ENCODE results near the gene RGS7.
"Not testable (repeated sequence)": the region's sequence is repeated elsewhere in the genome, so short reads cannot be mapped to it uniquely, and the experiment has no call there.

Gene RGS7

DNA sequence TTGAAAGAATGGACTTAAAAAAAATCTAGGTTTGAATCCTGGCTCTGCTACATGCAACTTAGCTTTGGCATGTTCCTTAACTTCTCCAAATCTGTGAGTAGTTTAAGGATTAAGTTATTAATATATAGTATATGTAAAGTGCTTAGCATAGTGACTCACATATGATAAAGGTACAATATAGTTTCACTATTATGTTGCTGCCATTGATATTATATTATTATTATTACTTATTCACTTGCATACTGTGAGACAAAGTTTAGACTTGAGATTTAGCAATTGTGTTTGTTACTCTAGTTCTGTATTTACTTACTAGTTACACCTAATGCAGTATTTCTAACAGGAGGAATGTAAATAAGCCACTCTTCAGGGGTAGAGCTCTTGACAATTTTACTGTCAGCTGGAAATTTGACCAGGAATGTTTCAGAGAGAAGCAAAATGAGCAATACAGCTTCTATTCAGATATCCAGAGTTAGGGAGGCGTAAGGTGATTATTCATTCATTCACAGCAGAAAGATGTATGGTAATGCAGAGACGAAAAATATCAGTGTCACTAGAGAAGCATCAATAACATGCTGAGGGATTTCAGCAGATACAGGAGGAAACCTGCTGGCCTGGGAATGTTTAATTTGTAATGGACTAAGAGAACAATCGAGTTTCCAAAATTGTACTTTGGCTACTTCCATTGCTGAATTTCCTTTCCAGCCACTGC is 25.5 kb downstream of the RGS7 start:
- no peak for DNase-seq

DNA sequence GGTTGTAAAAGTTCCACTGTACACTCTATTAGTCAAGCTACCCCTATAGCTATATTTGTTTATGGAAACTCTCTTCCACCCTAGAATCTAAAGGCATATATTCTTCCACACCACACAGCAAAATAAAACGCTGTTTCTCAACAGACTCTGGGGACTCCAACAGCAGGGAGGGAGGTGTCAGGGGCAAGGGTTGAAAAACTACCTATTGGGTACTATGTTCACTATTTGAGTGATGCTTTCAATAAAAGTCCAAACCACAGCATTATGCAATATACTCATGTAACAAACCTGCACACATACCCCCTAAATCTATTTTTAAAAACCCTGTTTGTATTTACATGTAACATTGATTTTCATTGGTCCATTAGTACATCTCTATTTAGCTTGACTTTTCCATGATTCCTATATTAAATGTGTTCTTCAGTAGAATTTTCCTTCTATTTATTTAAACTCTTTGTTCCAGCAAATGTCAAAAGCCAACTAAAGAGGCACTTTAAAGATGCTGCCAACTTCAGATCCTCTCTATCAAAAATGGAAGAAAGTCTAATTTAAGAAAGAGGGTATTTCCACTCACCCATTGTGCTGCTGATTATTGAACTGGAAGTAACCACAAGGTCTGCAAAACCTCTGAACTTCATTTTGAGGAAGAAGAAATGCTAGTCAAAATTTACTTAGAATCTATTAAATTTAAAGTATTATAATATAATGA is 26.2 kb downstream of the RGS7 start:
- no peak for DNase-seq

DNA sequence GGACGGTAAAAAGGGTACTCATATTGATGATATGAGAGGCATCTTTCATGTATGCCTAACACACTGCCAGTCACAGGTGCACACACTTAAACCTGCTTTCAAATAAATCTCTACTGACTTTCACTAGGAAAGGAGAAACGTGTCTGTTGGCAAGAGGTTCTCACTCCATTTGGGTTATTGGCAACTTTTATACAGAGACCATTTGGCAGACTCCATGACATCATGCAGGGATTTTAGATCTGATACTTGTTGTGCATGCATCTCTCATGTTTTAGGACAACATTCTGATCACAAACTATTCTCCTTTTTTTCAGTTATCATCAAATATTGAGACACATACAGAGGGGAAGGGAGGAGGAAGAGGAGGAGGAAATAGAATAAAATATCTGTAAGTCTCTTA is 31.5 kb downstream of the RGS7 start:
- no peak for DNase-seq

DNA sequence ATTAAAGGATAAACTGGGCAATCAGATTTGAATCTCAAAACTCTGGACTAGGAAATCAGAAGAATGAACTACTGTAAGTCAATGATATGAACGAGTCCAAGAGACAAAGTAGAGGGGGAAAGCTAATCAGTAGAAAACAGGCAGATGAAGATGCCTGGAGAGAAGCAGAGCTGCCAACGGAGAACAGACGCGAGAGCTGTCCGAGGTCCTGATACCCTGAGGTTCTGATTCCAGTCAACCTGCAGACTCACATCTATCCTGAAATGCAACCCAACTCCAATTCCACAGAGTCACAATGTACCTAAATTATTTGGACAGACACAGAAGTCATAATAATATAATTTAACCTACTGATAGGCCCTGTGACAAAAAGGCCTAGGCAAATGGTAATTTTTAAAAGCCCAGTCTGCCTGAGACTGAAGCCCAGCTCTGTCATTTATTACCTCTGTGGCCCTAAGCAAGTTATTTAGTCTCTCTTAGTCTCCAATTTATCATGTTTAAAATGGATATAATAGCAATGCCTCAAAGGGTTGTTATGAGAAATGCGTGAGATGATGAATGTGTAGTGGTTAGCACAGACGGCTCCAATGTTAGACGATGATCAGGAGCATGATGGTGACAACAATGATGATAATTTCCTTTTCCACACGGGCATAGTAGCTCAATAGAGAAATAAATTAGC is 33.4 kb downstream of the RGS7 start:
- no peak for DNase-seq

GRCh38 chr1:241317676-241318075 is 39.3 kb downstream of the RGS7 start:
- no peak for DNase-seq

- no peak for DNase-seq
Measured at GRCh38 chr1:241316372-241316771, 40.6 kb downstream of the RGS7 start.

DNA sequence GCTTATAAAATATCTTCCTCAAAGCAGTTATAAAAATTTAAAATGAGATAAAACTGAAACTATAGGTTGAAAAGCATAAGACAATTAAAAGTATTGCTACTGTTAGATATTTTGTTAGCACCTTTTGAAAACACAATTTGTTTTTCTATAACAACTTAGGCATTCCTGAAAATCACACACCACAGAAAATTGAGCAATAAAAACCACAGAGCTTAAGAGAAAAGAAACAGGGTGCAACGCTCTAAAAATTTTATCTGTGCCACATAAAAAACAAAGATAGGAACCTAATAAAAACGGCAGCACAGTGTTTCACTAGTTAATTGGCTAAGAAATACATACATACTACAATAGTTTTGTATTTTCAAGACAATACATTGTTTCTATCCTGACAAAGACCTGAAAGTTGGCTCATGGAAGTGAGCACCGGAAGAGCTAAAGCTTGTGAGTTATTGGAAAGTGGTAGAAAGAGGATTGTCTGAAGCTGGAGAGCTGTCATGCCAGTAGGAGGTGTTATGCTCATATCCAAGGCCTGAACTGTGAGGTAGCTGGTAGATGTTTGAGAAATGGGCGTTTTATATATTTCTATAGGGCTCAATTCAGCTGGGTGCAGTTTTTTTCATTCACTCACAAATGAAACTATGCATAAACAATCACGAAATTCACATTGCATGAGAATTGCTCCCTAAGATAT is 45.8 kb downstream of the RGS7 start:
- DNase-seq = no peak

DNA sequence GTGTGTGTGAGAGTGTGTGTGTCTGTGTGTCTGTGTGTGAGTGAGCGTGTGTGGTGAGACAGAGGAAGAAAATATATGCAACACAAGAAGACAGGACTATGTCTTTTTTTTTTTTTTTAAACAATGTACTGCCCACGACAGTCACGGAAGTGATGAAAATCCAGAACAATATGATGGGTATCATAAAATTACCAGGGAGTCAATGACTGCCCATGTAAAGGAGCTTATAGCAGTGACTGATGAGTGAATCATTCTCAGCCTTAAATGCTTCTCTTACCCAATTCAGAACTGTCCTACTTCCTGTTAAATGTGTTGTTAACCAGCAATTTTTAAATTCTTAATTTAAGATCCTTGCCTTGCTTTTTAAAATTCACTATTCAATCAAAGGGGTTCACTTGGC is 46.6 kb downstream of the RGS7 start:
- no peak for DNase-seq

DNA sequence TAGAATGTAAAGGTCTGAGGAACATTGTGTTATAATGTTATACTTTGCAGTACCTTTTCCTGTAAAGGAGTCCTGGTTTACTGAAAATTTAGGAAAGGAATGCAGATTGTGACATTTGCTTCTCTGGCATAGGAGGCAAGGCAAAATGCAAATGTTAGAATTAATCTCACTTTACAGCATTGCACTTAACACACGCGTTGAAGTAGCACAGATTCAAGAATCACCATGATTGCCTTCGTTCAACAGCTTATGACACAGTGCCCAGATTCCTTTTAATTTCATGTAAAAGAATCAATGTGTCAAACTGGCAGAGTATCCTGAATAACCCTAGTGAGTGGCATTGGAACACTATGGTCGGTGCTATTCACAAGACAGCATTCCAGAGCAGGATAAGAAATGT is 47.4 kb downstream of the RGS7 start:
- no peak for DNase-seq

GRCh38 chr1:241308471-241308870 is 48.5 kb downstream of the RGS7 start:
- DNase-seq = no peak

DNA sequence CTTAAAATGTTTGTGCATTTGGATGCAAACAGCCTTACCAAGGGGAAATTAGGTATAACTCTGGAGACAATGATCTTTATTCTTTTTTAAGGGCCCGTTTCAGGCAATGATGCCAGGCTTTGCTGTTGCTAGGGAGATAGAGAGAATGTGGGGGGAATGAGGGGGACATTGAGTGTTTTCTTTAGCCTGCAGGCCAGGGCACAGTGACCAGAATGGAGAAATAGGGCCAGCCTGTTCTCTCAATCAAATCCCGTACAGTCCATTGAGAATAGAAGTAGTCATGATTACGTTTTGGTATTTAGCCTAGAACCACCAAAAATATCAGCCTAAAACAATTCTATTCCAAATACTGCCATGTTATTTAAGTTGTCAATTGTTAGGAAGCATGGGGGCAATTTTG is 49.0 kb downstream of the RGS7 start:
- DNase-seq = no peak

DNA sequence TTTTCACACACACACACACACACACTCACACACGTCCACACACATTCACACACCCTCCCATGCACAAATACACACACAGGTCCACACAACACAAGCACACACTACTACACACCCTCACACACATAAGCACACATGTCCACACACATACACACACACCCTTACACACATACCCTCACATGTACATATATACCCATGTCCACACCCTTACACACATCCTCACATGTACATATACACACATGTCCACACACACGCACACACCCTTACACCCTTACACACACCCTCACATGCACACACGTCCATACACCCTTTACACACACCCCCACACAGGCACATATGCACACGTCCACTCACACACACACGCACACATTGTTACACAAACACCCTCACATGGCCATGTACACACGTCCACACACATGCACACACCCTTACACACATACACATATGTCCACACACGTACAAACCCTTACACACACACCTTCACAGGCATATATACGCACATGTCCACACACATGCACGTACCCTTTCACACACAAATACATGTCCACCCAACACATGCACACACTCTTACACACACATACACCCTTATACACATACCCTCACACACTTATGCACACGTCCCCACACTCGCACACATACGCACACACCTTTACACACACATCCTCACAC is 50.7 kb downstream of the RGS7 start:
- no peak for DNase-seq

DNA sequence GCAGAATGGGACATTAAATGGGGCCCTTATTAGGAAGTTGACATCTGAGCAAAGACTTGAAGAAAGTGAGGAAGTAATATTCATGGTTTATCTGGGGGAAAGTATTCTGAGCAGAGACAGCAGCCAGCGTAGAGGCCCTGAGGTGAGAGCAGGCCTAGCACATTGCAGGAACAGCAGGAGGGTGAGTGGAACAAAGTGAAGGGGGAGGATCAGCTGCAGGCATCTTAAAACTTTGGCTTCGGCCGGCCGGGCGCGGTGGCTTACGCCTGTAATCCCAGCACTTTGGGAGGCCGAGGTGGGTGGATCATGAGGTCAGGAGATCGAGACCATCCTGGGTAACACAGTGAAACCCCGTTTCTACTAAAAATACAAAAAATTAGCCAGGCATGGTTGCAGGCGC is 55.0 kb downstream of the RGS7 start:
- not testable (repeated sequence) for DNase-seq

DNA sequence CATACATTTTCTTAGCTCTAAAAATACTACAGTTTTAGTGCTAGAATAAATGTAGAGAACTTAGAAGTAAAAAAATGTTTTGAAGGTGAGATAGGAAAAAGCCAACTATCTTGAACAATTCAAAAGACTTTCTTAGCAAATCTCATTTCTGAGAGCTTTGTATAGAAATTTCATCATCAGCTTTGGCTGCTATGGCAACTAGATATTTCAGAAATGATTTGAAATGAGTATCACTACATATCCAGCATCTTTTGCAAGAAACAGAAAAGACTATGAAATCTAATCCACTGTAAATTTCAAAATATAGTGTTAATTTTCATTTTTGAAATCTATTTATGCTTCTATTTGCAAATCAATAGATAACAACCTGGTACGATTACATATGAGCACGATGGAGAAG is 57.7 kb downstream of the RGS7 start:
- DNase-seq = no peak

DNA sequence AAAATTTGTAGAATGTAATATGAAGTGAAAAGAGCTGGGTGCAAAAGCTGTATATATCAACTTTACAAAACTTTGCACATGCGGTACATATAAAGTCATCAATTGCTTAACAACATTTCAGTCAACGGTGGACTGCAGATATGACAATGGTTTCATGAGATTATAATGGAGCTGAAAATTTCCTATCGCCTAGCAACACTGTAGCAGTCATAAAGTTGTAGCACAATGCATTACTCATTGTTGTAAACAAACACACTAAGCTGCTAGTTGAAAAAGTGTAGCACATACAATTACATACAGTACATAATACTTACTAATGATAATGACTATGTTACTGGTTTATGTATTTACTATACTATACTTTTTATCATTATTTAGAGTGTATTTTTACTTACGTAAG is 64.0 kb downstream of the RGS7 start:
- DNase-seq = no peak

DNA sequence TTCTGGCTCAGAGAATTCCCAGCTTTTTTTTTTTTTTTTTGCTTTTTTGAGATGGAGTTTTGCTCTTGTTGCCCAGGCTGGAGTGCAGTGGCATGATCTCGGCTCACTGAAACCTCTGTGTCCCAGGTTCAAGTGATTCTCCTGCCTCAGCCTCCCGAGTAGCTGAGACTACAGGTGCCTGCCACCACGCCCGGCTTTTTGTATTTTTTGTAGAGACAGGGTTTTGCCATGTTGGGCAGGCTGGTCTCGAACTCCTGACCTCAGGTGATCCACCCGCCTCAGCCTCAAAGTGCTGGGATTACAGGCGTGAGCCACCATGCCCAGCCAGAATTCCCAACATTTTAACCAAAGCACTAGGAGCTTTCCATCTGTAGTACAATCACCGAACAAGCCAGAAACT is 65.5 kb downstream of the RGS7 start:
- DNase-seq = not testable (repeated sequence)

DNA sequence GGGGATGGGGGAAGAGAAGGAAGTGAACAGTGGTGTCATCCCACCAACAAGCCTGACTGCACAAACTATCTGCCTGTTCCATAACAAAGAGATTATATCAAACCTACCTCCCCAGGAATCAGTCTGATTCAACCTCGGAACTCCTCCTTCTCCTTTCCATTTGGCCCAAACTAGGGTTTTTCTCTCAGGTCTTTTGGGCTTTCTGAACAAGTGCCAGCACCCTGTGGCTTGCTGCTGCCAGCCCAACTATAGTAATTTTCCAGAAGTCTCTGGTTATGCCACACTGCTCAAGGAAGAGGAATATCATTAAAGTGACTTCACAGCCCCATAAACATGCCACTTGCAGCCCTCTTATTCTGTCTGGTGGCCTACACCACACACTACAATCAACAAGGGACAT is 70.5 kb downstream of the RGS7 start:
- DNase-seq = no peak

- no peak for DNase-seq
Measured at GRCh38 chr1:241276391-241276790, 80.6 kb downstream of the RGS7 start.

- DNase-seq = no peak
Measured at GRCh38 chr1:241275981-241276380, 81.0 kb downstream of the RGS7 start.

GRCh38 chr1:241275226-241275625 is 81.8 kb downstream of the RGS7 start:
- no peak for DNase-seq

- no peak for DNase-seq
Measured at GRCh38 chr1:241274693-241275092, 82.3 kb downstream of the RGS7 start.

- no peak for DNase-seq
Measured at GRCh38 chr1:241272828-241273227, 84.2 kb downstream of the RGS7 start.

DNA sequence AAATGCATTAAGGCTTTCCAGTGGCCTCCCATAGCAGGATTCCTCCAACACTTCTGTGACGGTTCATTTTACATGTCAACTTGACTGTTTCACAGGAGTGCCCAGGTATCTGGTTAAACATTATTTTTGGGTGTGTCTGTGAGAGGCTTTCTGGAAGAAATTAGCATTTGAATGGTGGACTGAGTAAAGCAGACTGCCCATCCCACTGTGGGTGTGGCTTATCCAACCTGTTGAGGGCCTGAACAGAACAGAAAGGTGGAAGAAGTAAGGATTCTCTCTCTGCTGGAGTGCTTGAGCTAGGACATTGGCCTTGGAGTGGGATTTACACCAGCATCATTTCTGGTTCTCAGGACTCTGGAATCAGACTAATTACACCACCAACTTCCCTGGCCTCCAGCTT is 85.6 kb downstream of the RGS7 start:
- DNase-seq = no peak
